Right renal cortex interstitium (tissue), 3 donors: ENCODE data around the gene EIF4E1B. TPM values are rescaled to one million over a fixed set of nuclear protein-coding genes. Genes with fewer than 3 reads are reported as not detected.

Experiments
- DNase-seq, 3 donors: peaks; one replicate each; pipeline ENCODE4 v3.0.0-alpha.2; 2013; ENCODE audit warnings: low read depth in 3 of 3, low spot score in 2 of 3
- polyA plus RNA-seq, 3 donors: library from polyadenylated mRNA; unstranded; fragments of 120-200 nt; gene quantifications; one replicate each; pipeline ENCODE4 v1.2.1, GENCODE V29; 2013; ENCODE audit not compliant: insufficient read length in 3 of 3

The EIF4E1B gene
- polyA plus RNA-seq, 3 donors = not detected

DNA sequence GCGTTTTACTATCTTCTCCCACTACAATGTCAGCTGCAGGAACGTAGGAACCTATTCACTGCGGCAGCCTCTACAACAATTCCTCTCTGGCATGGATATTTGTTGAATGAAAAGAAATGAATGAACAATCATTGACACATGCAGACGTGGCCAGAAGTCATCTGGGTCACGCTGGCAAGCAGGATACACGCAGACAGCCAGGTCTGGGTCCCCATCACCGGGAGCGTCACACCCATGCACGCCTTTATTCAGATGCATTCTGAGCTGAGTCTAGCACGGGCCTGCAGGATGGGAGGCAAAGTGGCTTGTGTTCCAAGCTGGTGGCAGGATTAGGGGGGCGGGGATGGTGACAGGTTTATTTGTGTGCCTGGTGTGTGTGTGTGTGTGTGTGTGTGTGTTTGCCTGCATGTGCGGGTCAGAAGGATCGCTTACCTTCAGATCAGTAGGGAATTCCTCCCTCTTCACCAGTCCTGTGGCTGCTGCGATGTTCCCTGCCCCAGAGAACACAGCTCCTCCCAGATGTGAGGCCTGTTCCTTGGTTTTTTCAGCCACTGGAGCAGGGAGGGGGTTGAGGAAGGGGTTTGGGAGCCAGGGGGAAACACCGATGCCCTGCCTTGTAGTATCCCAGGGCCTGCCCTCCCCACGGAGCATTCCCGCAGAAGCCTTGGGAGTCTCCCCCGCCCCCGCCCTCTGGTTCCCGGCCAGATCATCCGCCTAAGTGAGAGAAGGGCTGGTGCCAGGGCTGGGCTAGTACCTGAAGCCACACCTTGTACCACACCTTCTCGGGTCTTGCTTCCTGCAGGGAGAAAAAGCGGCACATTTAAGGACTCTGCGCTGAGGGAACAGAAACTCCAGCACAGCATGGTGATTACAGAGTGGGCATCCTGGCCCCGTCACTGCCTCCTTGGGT, 4.3 kb upstream of the EIF4E1B start:
- DNase-seq = no peak

DNA sequence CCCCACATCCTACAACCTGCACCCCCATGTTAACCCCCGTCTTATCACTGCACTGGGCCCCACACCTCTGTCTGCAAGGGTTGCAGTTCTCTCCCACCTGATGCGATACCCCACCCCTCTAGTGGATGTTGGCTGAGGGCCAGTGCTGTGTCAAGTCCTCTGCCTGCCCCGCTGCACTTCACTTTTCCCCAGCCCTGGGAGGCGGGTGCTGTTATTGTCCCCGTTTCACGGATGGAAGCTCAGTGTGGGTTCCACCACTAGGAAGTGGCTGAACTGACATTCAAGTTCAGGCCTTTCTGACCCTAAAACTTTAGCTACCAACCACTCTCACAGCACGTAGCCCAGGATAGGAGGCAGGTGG, 3.6 kb upstream of the EIF4E1B start:
- DNase-seq = no peak

DNA sequence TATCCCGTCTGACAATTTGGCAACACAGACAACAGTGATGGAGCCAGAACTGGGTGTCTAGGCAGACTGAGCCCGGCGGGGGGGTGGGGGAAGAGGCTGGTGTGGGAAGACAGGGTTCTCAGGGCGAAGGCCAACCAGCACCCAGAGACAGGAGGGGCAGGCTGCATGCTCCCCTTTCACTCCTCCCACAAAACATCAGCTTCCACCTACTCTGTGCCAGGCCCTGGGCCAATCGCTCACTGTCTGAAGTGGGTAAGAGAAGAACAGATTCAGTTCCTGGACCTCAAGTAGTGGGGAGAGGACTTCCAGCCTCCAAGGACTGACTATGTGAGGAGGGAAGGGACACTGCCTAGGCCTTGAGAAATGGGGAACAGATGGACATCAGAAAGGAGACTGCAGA, 2.9 kb upstream of the EIF4E1B start:
- no peak for DNase-seq

DNA sequence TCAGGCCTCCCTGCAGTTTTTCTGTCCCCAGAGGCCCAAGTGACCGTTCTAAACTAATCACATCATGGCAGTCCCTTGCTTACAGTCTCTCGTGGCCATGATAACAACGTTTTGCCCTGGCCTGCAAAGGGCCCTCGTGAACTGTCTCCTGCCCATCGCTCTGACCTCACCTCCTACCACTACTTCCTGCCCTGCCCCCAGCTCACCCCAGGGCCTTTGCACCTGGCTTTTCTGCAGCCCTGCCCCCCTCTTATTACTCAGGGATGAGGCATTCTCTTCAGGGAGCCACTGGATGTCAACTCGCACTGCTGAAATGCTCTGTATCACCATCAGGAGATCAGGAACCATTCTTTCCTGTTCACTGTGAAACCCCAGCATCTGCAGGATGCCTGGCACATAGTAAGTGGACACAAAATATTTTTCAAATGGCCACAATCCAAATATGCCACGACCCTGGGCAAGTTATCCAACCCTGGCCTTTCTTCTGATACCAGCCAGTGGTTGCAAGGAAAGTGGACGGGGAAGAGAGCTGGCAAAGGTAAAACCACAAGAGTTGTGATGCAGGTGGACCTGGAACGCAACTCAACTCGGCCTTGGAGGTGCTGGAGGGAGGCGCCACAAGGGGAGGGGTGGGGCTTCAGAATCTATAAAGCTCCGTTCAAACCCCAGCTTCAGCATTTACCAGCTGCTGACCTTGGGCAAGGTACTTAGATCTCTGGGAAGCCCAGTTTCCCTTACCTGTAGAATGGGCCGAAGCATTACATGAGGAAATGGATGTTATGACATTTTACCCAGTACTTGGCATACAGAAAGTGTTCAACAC, 1.9 kb upstream of the EIF4E1B start:
- no peak for DNase-seq

DNA sequence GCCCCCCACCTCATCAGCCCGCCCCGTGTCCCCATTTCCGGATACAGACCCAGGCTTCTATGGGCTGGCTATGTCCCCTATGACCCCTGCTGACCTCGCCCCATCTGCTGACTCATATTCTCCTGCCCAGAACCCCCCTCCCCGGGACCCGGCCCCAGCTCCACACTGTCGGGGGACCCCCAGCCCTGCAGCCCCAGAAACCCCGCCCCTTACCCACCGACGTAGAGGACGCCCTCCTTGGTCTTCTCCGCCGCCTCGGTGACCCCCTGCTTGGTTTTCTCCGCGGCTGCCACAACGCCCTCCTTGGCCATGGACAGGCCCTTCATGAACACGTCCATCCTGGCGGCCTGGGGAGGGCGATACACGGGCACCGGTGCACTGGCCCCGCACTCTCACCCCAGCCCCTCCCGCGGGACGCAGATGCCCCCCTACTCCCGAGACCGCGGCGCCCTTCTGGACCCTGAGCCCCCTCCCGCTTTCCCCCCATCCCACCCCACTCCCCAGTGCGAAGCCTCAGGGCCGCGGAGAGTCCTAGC, 1.1 kb upstream of the EIF4E1B start:
- no peak for DNase-seq

DNA sequence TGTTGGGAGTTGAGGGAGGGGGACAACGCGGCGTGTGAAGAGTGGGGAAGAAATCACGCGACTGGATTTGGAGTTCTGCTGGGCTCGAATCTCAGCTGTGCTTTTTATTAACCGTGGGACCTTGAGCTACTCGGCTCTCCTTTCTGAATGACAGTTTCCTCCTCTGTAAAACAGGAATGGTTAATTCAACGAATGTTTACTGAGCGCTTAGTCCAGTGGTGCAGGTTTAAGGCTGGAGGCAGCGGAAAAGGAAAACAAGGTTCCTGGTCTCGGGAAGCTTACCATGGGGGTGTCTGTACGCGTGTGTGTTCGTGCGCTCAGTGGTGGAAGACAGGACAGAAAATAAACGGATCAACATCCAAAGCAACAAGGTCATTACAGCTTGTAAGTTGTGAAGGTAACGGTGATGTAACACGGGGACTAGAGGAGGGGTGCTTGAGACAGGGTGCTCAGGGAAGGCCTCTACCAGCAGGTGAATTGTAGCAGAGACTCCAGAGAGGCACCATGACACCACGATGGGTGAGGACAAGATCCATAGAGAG, 277 bp downstream of the EIF4E1B start:
- DNase-seq = no peak

DNA sequence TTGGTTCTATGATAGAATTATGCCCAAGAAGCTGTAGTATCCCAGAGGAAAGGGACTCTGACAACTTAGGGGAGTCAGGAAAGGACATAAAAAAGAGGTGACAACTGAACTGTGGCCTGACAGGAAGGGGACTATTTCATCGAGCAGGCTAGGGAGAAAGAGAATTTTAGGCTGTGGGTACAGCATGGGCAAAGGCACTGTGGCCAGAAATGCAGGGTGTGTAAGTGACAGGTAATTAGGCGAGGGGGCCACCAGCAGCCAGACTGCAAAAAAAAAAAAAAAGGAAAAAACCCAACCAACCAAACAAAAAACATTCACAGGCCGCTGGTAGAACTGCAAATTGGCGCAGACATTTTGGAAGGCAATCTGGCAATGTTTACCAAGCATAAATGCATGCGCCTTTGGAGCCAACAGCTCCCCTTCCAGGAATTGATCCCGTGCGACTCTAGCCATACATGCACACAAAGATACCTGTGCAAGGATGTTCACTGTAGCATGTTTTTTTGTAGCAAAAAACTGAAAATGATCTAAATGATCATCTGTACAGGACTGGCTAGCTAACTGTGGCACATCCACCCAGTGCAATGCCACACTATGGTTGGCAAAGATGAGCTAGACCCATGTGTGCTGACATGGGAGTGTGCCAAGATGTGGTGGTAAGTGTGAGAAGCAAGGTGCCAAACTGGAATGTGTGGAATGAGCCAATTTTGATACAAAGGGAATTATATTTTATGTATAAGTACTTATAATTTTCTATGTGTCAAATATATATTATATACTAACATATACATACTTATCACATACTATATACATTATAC, 1.1 kb downstream of the EIF4E1B start:
- no peak for DNase-seq

DNA sequence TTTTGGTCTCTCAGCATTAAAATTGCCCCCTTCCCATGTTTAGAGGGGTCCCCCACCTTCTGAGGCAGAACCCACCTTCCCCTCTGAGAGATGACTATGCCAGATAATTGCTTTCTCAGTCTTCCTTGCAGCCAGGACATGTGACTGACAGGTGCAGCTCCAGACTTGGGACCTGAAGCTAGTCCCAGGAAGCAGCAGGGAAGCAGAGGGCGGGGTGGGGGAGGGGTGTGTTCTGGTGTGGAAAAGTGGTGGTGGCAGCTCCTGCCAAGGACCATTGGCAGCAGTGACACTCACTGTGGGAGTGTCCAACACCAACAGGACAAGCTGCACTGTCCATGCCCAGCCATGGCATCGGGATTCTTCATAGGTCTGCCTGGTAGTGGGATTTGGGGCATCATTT, 2.3 kb downstream of the EIF4E1B start:
- DNase-seq = no peak

DNA sequence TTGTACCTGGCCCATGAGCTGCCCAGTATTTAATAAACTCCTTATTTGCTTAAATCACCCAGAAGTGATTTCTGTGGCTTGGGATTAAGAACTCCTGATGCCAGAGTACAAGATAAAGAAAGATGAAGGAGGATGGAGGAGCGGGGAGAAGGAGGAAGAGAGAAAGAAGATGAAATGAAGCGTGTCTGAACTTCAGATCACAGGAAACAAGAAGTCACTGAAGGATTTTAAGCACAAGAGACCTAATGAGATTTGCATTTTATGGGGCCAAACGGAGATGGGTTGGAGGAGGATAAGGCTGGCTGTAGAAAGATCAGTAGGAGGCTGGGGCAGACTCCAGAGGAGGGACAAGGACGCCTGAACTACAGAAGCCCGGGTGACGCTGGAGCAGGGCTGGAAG, 3.1 kb downstream of the EIF4E1B start:
- DNase-seq = no peak

DNA sequence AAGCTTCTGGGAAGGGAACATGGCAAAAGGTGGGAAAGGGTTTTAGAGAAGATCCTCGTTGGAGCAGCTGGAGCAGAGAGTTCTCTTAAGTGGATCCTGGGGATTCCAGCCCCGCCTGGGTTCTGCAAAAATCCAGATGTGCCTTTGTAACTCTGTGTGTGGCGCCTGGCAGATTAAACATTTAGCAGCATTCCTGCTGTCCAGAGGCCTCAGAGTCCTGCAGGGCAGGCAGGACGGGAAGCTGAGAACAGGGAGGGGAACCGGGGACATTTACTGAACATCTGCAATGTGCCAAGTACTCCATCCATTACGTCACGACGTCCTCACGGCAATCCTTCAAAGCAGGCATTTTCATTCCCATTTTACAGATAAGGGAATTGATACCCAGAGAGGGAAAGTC, 6.0 kb downstream of the EIF4E1B start:
- DNase-seq = no peak

DNA sequence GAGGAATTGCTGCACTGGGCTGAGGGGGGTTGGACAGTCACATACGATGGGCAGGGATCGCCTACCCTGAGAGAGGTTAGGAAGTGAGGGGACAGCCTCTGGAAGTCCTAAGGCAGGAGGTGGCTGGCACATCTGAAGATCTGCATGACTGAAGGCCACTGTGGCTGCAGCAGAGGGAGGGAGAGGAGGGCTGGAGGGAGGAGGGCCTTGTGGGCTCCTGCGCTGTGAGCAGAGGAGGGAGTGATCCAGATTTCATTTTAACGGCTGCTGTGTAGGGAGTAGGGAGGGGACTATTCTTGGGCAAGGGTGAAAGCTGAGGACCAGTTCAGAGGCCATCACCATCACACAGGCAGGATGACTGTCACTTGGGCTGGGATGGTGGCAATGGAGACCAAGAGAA, 7.1 kb downstream of the EIF4E1B start:
- no peak for DNase-seq

DNA sequence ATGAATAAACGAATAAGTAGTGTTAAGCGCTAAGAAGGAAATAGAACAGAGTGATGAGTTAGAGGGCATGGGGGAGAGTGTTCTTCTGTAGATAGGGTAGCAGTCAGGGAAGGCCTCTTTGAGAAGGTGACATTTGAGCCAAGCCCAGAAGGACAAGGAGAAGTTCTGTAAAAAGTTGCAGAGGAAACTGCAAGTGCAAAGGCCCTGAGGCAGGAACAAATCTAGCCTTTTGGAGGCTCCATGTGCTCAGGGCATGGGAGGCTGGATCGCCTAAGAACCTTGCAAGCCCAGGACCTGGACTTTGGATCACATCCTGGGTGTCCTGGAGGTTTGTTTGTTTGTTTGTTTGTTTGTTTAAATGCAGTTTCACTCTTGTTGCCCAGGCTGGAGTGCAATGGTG, 8.0 kb downstream of the EIF4E1B start:
- DNase-seq = no peak

DNA sequence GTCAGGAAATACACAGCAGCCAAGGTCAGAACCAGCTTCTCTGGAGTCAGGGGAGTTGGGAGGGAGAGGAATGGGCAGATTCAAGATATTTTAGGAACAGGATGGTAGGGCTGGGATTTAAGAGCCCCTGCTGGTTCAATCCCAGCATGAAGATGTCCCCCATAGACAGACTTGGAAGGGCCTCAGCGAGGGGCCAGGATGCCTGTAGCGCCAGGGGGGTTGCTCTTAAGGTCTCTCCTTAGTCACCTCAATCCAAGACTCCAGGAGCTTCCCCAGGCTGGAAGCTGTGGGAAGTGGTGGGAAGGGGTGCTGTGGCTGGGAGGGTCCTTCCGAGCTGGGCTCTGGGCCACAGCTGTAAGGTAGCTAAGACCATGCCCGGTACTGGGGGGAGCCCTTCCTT, 8.7 kb downstream of the EIF4E1B start:
- DNase-seq = no peak

DNA sequence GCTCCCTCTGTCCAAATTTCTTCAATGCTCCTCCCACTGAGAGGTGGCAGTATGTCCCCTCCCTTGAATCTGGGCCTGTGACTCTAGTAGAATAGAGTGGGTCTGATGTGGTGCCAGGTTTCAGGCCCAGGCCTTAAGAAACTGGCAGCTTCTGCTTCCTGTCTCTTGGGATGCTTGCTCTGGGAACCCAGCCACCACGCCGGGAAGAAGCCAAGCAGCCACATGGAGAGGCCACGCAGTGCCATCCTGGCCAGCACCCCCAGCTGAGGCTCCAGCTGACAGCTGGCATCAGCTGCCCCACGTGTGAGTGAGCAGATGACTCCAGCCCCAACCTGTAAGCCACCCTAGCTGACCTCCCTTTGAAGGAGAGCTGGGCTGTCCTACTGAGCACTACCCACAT, 9.5 kb downstream of the EIF4E1B start:
- no peak for DNase-seq

DNA sequence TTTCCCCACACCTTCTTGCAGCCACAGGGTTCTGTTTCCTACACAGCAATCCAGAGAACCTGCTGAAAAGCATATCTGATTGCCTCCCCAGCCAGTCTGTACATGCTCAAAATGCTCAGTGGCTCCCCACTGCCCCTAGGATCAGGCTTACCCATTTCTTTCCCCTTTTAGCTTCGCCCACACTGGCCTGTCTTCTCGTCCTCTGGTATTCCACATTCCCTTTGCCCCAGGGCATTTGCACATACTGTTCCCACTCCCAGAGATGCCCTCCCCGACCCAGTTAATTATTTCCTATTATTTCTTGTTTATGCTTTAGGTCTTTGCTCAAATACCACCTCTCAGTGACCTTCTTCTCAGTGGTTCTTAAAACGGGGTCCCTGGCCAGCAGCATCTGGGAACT, 10.1 kb downstream of the EIF4E1B start:
- no peak for DNase-seq

DNA sequence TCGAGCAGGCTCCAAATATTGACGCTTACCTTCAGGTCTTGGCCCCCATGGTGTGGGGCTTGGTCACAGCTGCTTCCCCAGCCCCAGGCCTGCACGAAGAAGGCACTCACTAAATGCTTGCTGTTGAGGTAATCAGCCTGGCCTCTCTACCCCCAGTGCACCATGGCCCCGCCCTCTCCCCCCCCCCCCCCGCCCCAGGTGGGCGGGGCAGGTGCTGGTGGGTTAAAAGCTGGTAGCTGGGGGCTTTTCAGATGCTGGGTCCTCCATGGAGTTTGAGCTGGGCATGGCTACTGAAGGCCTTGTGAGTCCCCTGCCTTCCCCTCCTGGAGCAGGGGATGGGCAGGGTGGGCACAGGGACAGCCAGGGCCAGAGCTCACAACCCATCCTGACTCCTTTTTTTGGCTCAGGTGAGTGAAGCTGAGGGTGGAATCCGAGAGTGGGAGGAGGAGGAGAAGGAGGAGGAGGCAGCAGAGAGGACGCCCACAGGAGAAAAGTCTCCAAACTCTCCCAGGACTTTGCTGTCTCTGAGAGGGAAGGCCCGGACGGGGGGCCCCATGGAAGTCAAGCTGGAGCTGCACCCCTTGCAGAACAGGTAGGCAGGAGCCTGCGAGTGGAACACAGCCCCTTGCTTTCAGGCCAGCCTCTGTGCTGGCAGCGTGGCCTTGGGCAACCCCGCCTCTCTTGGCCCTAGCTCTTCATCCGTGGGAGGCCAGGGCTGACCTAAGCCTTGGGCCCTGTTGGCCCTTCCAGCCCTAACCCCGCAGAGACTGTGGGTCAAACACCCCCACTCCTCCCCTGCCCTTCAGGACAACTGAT, 12.4 kb downstream of the EIF4E1B start:
- no peak for DNase-seq

DNA sequence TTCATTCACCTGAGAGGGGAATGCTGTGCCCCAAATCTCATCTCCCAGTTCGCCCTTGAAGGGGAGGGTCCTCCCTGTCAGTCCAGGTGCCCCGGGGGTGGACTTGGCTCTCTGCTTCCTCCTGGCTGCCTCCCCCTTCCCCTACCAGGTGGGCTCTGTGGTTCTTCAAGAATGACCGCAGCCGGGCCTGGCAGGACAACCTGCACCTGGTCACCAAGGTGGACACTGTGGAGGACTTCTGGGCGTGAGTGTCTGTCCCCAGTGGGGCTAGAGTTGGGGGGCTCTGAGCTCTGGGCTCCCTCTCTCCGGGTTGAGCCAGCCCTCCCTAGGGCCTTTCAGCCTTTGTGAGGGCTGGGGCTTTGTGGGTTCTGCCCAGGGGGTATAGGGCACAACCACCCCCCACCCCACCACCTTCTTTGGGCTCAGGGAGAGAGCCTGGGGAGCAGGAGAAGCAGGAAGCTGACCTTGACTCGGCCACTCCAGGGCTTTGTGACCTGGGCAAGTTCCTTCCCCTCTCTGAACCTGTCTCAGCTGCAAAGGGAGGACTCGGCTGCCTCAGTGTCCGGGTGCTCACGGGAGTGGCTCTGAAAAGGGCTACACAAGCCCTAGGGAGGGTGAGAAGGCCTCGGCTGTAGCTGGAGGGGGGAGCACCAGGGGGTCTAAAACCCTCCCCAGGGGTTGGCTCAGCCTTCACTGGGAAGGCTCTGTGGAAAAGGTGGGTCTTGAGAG, 13.2 kb downstream of the EIF4E1B start:
- DNase-seq = no peak

DNA sequence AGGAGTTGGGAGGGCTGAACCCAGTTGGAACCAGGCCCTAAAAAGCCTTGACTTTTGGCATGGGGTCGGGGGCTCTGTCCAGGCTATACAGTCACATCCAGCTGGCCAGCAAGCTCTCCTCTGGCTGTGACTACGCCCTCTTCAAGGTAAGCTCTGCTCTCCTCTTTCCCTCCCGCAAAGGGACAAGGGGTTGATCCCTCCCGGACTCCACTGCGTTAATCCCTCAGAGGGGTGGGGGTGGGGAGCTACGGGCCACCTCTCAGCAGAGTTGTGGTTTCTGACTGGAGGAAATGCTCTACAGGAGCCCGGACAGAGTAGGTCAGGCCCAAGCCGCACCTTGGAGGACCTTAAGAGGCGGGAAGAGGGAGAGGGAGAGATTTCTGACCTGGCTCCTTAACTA, 13.8 kb downstream of the EIF4E1B start:
- DNase-seq = no peak
